Mucosa of rectum (tissue), 2 donors: Measurements from ENCODE around the gene COG1.

ENCODE experiments used
- H3K27ac ChIP-seq, 2 donors: one replicate each; pipeline ENCODE4 v1.7.0; 2013; ENCODE audit warnings: inconsistent platforms in 2 of 2, low read depth in 2 of 2, low read length in 2 of 2
- H3K27me3 ChIP-seq, 2 donors: one replicate each; pipeline ENCODE4 v1.7.0; 2013; ENCODE audit warnings: low read length in 2 of 2; ENCODE audit not compliant: control insufficient read depth in 2 of 2, insufficient read depth in 2 of 2
- H3K36me3 ChIP-seq, 2 donors: one replicate each; pipeline ENCODE4 v1.7.0; 2013; ENCODE audit warnings: low read length in 2 of 2; ENCODE audit not compliant: control insufficient read depth in 2 of 2, insufficient read depth in 2 of 2
- H3K4me1 ChIP-seq, 2 donors: one replicate each; pipeline ENCODE4 v1.7.0; 2013; ENCODE audit warnings: low read length in 2 of 2, mild to moderate bottlenecking in 1 of 2; ENCODE audit not compliant: control insufficient read depth in 2 of 2, insufficient read depth in 2 of 2
- H3K4me3 ChIP-seq, 2 donors: one replicate each; pipeline ENCODE4 v1.7.0; 2013; ENCODE audit warnings: low read length in 2 of 2
- H3K9ac ChIP-seq, 2 donors: one replicate each; pipeline ENCODE4 v1.7.0; 2013; ENCODE audit warnings: low read length in 2 of 2, low read depth in 1 of 2, mild to moderate bottlenecking in 1 of 2
- H3K9me3 ChIP-seq, 2 donors: one replicate each; pipeline ENCODE4 v1.7.0; 2013; ENCODE audit warnings: low read length in 2 of 2; ENCODE audit not compliant: control insufficient read depth in 2 of 2
- donor health status: healthy.
- donor health status: Normal muscosa, but diverticular disease.

The COG1 gene

DNA sequence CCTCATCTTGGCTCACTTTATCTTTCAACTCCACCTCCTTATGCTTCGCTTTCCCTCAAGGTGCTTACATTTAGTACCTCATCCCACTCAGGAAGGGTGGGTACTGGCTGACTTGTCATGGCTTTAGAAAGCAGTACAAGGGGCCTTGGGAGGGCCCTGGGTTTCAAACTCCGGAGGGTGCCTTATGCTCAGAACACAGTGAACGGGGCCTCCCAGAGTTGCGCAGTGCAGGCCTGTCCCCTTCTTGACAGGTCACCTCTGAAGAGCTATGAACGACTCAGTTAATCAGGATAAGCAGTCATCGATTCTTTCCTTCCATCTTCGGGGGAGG is 6.0 kb downstream of the COG1 start:
- no peak overlapping the region for H3K27ac ChIP-seq
- no peaks in the 10 kb centered on the region for H3K9me3 ChIP-seq
- no peaks in the 10 kb centered on the region for H3K27me3 ChIP-seq
- H3K9ac ChIP-seq, result no peak overlapping the region
- H3K36me3 ChIP-seq, result peaks cover 54 to 63% of the 10 kb centered on the region in 2 donors
- no peak overlapping the region for H3K4me3 ChIP-seq
- H3K4me1 ChIP-seq, result peaks cover 16 to 30% of the 10 kb centered on the region in 2 donors

DNA sequence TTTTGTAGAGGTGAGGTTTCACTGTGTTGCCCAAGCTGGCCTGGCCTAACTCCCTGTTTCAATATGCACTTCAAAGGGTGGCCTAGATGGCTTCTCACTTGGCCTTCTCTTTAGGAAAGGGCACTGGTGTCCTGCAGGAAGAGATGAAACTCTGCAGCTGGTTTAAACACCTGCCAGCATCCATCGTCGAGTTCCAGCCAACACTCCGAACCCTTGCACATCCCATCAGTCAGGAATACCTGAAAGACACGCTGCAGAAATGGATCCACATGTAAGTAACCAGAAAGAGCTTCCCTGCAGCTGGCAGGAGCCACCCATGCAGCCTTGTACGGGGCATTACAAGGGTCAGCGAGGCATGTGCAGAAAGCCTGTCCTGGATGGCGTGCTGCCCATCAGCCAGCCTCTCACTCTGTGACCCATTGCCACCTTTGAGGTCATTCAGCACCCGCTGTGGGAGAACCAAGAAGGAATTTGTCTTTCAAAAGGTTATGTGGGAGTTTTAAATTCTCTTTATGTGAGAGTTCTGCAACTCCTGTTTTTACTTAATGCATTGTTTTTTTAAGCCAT is 7.0 kb downstream of the COG1 start:
- peaks cover 61 to 67% of the 10 kb centered on the region in 2 donors for H3K36me3 ChIP-seq
- no peak overlapping the region for H3K4me3 ChIP-seq
- peaks cover 12 to 31% of the 10 kb centered on the region in 2 donors for H3K4me1 ChIP-seq
- no peak overlapping the region for H3K9ac ChIP-seq
- H3K27me3 ChIP-seq, result no peaks in the 10 kb centered on the region
- no peaks in the 10 kb centered on the region for H3K9me3 ChIP-seq
- no peak overlapping the region for H3K27ac ChIP-seq

DNA sequence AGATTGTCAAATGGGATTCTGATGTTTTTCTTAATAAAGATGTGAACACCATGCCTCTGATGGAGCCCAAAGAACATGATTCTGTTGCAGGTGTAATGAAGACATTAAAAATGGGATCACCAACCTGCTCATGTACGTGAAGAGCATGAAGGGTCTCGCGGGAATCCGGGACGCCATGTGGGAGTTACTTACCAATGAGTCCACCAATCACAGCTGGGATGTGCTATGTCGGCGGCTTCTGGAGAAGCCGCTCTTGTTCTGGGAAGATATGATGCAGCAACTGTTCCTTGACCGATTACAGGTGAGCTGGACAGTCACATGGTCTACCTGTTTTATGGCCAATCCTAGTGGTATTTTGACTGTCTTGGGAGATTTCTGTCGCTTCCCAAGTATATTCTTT is 7.6 kb downstream of the COG1 start:
- Histone ChIP-seq H3K4me1 (peaks cover 12 to 30% of the 10 kb centered on the region in 2 donors), H3K27me3 (no peaks in the 10 kb centered on the region), H3K9ac (no peak overlapping the region), H3K9me3 (no peaks in the 10 kb centered on the region), H3K36me3 (peaks cover 65 to 72% of the 10 kb centered on the region in 2 donors), H3K27ac (no peak overlapping the region), H3K4me3 (no peak overlapping the region)

DNA sequence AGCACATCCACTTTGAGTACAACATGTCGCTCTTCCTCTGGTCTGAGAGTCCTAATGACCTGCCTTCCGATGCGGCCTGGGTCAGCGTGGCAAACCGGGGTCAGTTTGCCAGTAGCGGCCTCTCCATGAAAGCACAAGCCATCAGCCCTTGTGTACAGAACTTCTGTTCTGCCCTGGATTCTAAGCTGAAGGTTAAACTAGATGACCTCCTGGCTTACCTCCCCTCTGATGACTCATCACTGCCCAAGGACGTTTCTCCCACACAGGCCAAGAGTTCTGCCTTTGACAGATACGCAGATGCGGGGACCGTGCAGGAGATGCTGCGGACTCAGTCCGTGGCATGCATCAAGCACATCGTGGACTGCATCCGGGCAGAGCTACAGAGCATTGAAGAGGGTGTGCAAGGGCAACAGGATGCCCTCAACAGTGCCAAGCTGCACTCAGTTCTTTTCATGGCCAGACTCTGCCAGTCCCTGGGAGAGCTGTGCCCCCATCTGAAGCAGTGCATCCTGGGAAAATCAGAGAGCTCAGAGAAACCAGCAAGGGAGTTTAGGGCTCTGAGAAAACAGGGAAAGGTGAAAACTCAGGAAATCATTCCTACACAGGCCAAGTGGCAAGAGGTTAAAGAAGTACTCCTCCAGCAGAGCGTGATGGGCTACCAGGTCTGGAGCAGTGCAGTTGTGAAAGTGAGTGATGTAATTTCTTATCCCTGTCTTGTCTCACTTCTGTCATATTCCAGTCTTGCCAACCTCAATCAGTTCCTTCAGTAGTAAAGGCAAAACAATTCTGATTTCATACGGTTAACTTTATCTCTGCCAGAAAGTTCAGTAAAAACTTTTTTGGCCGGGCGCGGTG is 8.6 kb downstream of the COG1 start:
- peaks cover 75 to 78% of the 10 kb centered on the region in 2 donors for H3K36me3 ChIP-seq
- H3K27ac ChIP-seq, result no peak overlapping the region
- peaks cover 12 to 27% of the 10 kb centered on the region in 2 donors for H3K4me1 ChIP-seq
- no peaks in the 10 kb centered on the region for H3K27me3 ChIP-seq
- H3K4me3 ChIP-seq, result no peak overlapping the region
- no peak overlapping the region for H3K9ac ChIP-seq
- no peaks in the 10 kb centered on the region for H3K9me3 ChIP-seq

DNA sequence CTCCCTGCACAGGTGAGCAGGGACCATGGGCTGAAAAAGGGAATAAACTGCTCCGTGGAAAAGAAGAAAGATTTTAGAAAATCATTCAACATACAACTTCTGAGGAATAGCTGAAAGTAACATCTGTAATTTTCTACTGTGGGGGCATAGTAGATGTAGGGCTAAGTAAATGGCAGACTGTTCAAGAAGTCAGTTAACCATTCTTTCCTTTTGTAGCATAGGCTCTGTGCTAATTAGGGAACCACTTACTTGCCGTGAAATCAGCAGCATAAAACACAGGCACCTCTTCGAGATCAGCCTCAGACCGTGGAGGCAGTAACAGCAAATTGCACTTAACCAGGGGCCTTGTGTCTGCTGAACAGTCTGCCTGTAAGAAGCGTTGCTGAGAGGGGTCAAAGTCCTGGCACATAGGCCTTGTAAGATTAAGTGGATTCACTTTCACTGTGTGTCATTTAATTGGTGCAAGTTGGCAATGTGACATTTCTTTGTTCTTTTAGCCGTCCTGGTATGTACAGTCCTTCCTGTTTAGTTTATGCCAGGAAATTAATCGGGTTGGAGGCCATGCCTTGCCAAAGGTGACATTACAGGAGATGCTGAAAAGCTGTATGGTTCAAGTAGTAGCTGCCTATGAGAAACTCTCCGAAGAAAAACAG is 10.4 kb downstream of the COG1 start:
- no peak overlapping the region for H3K4me3 ChIP-seq
- H3K27ac ChIP-seq, result peak overlapping the region; percentile 33 to 73
- H3K36me3 ChIP-seq, result peaks cover 69 to 77% of the 10 kb centered on the region in 2 donors
- H3K27me3 ChIP-seq, result no peaks in the 10 kb centered on the region
- no peaks in the 10 kb centered on the region for H3K9me3 ChIP-seq
- peaks cover 12 to 20% of the 10 kb centered on the region in 2 donors for H3K4me1 ChIP-seq
- H3K9ac ChIP-seq, result peak overlapping the region in 1 of 2 donors; percentile 28

DNA sequence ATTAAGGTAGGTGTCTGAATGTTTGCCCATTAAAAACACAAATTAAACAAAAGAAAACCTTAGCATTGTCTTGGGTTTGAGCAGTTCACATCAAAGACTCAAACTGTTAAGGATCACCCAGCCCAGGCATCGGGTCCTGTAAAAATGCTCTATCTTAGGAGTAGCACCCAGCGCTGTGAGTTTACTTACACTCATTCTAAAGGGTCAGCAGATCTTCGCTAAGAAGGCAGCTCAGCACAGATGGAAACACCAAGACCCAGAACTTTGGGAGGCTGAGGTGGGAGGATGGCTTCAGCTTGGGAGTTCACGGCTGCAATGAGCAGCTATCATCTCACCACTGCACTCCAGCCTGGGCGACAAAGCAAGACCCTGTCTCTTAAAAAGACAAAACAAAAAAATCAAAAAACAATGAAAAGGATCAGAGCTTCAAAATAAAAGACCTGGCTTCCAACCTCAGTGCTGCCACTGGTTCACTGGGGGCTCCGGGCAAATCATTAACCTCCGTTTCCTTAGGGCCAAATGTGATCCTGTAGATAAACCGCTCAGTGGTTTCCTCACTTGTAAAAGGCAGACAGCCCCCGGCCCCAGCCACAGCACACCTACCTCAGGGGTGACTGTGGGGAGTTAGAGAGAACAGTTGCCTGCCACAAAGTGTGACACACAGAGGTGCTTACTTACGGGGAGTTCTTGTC is 11.1 kb downstream of the COG1 start:
- H3K36me3 ChIP-seq, result peaks cover 68 to 77% of the 10 kb centered on the region in 2 donors
- H3K9ac ChIP-seq, result peak overlapping the region in 1 of 2 donors; percentile 12
- H3K4me3 ChIP-seq, result no peak overlapping the region
- peaks cover 12 to 20% of the 10 kb centered on the region in 2 donors for H3K4me1 ChIP-seq
- no peaks in the 10 kb centered on the region for H3K9me3 ChIP-seq
- H3K27me3 ChIP-seq, result no peaks in the 10 kb centered on the region
- H3K27ac ChIP-seq, result peak overlapping the region; percentile 33 to 73

DNA sequence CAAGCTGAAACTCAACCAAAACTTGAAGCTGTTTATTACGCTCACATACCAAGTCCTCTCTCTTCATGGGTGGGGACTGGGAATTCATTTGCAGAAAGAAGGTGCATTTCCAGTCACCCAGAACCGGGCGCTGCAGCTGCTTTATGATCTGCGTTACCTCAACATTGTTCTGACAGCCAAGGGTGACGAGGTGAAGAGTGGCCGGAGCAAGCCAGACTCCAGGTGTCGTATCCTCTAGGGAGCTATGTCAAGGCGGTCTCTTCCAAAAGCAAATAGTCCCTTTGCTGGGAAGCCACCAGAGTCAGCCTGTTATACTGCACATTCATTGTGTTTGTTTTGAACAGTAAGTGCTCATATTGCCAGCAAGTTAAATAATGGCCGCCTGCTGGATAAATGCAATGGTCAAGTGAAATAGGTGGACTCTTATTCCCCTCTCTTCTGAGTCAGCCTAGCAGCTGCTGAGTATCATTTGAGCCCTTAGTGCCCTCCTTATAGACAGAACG is 12.7 kb downstream of the COG1 start:
- peaks cover 65 to 73% of the 10 kb centered on the region in 2 donors for H3K36me3 ChIP-seq
- H3K9me3 ChIP-seq, result no peaks in the 10 kb centered on the region
- H3K9ac ChIP-seq, result no peak overlapping the region
- peaks cover 12 to 20% of the 10 kb centered on the region in 2 donors for H3K4me1 ChIP-seq
- H3K4me3 ChIP-seq, result no peak overlapping the region
- no peaks in the 10 kb centered on the region for H3K27me3 ChIP-seq
- H3K27ac ChIP-seq, result no peak overlapping the region

DNA sequence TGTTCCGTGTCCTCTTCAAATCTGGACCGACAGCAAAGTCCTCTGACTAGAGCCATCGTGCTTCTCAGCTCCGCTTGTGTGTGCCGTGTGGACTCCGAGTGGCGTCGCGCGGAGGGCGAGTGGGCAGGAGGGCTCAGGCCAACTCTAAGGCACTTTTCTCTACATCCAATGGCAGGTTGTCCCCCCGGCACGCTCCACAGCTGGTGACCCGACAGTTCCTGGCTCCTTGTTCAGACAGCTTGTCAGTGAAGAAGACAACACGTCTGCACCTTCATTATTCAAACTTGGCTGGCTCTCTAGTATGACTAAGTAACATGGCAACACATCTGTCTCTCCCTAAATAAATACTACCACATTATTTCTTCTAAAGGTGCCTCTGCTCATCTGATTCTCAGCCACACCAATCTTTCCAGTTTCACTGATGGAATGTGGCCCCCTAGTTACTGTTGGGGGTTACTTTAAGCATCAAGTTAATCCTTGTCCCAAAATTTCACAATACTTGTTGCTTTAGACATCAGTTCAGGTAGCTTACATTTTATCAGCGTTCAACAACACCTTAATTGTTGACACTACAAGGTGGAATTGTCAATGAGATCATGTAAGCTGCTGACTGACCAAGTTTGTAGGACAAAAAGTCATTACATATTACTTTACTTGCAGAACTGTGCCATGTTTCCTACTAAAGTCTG is 15.4 kb downstream of the COG1 start:
- no peak overlapping the region for H3K9ac ChIP-seq
- H3K27me3 ChIP-seq, result no peaks in the 10 kb centered on the region
- H3K4me3 ChIP-seq, result no peak overlapping the region
- H3K4me1 ChIP-seq, result peaks cover 5 to 10% of the 10 kb centered on the region in 2 donors
- H3K9me3 ChIP-seq, result no peaks in the 10 kb centered on the region
- H3K36me3 ChIP-seq, result peaks cover 52 to 59% of the 10 kb centered on the region in 2 donors
- H3K27ac ChIP-seq, result no peak overlapping the region

DNA sequence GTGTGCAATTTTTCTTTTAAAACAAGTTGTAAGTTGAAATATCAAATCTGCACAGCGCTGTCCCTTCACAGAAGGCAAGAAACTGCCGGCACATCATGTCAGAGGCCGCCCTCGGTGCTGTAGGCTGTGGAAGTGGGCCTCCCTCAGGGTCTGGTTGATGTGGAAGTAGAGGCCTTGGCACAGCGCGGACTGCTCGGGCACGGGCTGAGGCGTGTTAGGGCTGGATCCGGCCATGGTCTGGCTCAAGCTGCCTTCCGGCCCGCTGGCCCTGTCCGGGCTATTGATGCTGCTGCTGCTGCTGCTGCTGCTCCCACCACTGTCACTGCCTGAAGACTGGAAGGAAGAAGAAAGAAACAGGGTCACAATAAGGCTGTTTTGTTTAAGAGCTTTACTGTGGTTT is 16.6 kb downstream of the COG1 start:
- H3K27ac ChIP-seq, result no peak overlapping the region
- peaks cover 0 to 2% of the 10 kb centered on the region in 2 donors for H3K4me1 ChIP-seq
- H3K36me3 ChIP-seq, result peaks cover 44 to 54% of the 10 kb centered on the region in 2 donors
- H3K9me3 ChIP-seq, result no peaks in the 10 kb centered on the region
- no peak overlapping the region for H3K9ac ChIP-seq
- H3K4me3 ChIP-seq, result no peak overlapping the region
- H3K27me3 ChIP-seq, result no peaks in the 10 kb centered on the region
